PC-9 (cell line): ENCODE results near the gene NHS.

Source experiments
- EZH2 ChIP-seq: fragments of 200-600 bp; sonication (generic); IDR thresholded peaks from 2 replicates; pipeline ENCODE4 v1.8.0; 2017; ENCODE audit warnings: antibody characterized with exemption, low read depth
- TF ChIP-seq, protein P1 (sequence below): fragments of 200-600 bp; sonication (generic); conservative IDR thresholded peaks from 2 replicates; pipeline ENCODE4 v1.6.1; 2017; ENCODE audit warnings: mixed run types, antibody characterized with exemption, mild to moderate bottlenecking, moderate library complexity

DNA sequence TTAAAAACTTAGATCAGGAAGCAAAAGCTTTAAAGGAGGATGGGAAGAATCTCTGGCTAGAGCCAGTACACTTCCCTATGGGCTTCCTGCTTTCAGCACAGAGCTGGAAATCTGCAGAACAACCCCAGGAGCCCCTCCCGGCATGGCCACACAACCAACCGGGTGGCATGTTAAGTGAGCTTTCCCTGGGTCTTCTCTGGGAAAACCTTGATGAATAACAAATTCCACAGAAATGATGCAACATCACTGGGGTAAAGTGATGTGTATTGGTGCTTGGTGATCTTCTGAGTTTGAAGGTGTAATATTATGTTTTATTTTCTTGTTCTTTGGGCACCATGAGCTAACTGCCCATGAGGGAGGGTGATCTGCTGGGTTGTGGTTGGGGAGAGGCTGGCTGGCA is 22.1 kb downstream of the NHS start:
- TF ChIP-seq, protein P1, sequence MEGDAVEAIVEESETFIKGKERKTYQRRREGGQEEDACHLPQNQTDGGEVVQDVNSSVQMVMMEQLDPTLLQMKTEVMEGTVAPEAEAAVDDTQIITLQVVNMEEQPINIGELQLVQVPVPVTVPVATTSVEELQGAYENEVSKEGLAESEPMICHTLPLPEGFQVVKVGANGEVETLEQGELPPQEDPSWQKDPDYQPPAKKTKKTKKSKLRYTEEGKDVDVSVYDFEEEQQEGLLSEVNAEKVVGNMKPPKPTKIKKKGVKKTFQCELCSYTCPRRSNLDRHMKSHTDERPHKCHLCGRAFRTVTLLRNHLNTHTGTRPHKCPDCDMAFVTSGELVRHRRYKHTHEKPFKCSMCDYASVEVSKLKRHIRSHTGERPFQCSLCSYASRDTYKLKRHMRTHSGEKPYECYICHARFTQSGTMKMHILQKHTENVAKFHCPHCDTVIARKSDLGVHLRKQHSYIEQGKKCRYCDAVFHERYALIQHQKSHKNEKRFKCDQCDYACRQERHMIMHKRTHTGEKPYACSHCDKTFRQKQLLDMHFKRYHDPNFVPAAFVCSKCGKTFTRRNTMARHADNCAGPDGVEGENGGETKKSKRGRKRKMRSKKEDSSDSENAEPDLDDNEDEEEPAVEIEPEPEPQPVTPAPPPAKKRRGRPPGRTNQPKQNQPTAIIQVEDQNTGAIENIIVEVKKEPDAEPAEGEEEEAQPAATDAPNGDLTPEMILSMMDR, result no peak
- no peak for TF ChIP-seq EZH2
